Osteoblast (primary cell): ENCODE results near the gene HIGD2B. TPM values are rescaled to one million over a fixed set of nuclear protein-coding genes. Genes with fewer than 3 reads are reported as not detected.

ENCODE experiments used
- DNase-seq: peaks from one replicate; pipeline ENCODE4 v3.0.0; 2011; ENCODE audit warnings: low spot score, mixed read lengths; ENCODE audit not compliant: insufficient read length; ENCODE audit errors: missing footprints
- H2AFZ ChIP-seq: 2 replicates; pipeline ENCODE4 v1.6.0; 2011; ENCODE audit warnings: mild to moderate bottlenecking, low read length
- H3K27ac ChIP-seq: 2 replicates; pipeline ENCODE4 v1.5.1; 2011; ENCODE audit warnings: mild to moderate bottlenecking, low read depth, low read length, moderate library complexity
- H3K27me3 ChIP-seq: 2 replicates; pipeline ENCODE4 v1.6.0; 2012; ENCODE audit warnings: mild to moderate bottlenecking, control low read depth, inconsistent platforms, low read length, moderate library complexity; ENCODE audit not compliant: insufficient read depth
- H3K36me3 ChIP-seq: 2 replicates; pipeline ENCODE4 v1.5.1; 2011; ENCODE audit warnings: mild to moderate bottlenecking, low read length, control low read depth, moderate library complexity; ENCODE audit not compliant: insufficient read depth
- H3K4me1 ChIP-seq: 2 replicates; pipeline ENCODE4 v1.5.1; 2011; ENCODE audit warnings: mild to moderate bottlenecking, low read length, control low read depth, moderate library complexity; ENCODE audit not compliant: insufficient read depth
- H3K4me2 ChIP-seq: 2 replicates; pipeline ENCODE4 v1.6.0; 2011; ENCODE audit warnings: mild to moderate bottlenecking, low read length; ENCODE audit not compliant: insufficient read depth
- H3K4me3 ChIP-seq: fragments of 200-600 bp; sonication (generic); 3 replicates; pipeline ENCODE4 v1.5.1; 2012; ENCODE audit warnings: mild to moderate bottlenecking, low read length, inconsistent platforms; ENCODE audit not compliant: insufficient read depth
- H3K79me2 ChIP-seq: 2 replicates; pipeline ENCODE4 v1.6.0; 2012; ENCODE audit warnings: mild to moderate bottlenecking, low read length, control low read depth, inconsistent platforms; ENCODE audit not compliant: insufficient read depth
- H3K9me3 ChIP-seq: 2 replicates; pipeline ENCODE4 v1.5.1; 2011; ENCODE audit warnings: low read depth, low read length, control low read depth
- H4K20me1 ChIP-seq: 2 replicates; pipeline ENCODE4 v1.6.0; 2012; ENCODE audit warnings: mild to moderate bottlenecking, low read length, control low read depth; ENCODE audit not compliant: insufficient read depth
- total RNA-seq: library from RNA; depleted of rRNA; stranded (reverse); fragments of >200 nt; gene quantifications from 2 replicates; pipeline ENCODE4 v1.2.3, GENCODE V29; 2012
- TF ChIP-seq, protein P1 (sequence below): IDR thresholded peaks from 2 replicates; pipeline ENCODE4 v1.5.1; 2011; ENCODE audit warnings: mild to moderate bottlenecking, low read depth, low read length, moderate library complexity; ENCODE audit errors: extremely low read depth

HIGD2B gene
- total RNA-seq, 1 donor = not detected

DNA sequence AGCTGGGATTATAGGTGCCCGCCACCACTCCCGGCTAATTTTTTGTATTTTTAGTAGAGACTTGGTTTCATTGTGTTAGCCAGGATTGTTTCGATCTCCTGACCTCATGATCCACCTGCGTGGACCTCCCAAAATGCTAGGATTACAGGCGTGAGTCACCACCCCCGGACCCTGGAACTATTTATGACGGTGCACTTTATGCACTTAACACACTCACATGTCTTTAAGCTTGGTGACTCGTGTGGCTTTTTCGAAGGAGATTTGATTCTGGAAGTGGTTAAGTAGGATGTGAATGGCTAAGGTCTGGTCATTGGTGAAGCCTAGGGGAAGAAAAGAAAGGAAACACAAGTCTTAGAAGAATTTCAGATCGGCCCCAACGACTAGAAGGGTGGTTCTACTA lies 20.3 kb upstream of the HIGD2B start:
- H2AFZ ChIP-seq = no peak overlapping the region
- H3K36me3 ChIP-seq = no peaks in the 10 kb centered on the region
- H3K27me3 ChIP-seq = no peaks in the 10 kb centered on the region
- DNase-seq = no peak
- H4K20me1 ChIP-seq = no peaks in the 10 kb centered on the region
- H3K79me2 ChIP-seq = peaks cover 8% of the 10 kb centered on the region
- no peak overlapping the region for H3K4me2 ChIP-seq
- peaks cover 19% of the 10 kb centered on the region for H3K4me1 ChIP-seq
- H3K4me3 ChIP-seq = no peak overlapping the region
- H3K9me3 ChIP-seq = no peaks in the 10 kb centered on the region
- TF ChIP-seq, protein P1, sequence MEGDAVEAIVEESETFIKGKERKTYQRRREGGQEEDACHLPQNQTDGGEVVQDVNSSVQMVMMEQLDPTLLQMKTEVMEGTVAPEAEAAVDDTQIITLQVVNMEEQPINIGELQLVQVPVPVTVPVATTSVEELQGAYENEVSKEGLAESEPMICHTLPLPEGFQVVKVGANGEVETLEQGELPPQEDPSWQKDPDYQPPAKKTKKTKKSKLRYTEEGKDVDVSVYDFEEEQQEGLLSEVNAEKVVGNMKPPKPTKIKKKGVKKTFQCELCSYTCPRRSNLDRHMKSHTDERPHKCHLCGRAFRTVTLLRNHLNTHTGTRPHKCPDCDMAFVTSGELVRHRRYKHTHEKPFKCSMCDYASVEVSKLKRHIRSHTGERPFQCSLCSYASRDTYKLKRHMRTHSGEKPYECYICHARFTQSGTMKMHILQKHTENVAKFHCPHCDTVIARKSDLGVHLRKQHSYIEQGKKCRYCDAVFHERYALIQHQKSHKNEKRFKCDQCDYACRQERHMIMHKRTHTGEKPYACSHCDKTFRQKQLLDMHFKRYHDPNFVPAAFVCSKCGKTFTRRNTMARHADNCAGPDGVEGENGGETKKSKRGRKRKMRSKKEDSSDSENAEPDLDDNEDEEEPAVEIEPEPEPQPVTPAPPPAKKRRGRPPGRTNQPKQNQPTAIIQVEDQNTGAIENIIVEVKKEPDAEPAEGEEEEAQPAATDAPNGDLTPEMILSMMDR = no peak
- H3K27ac ChIP-seq = no peak overlapping the region

DNA sequence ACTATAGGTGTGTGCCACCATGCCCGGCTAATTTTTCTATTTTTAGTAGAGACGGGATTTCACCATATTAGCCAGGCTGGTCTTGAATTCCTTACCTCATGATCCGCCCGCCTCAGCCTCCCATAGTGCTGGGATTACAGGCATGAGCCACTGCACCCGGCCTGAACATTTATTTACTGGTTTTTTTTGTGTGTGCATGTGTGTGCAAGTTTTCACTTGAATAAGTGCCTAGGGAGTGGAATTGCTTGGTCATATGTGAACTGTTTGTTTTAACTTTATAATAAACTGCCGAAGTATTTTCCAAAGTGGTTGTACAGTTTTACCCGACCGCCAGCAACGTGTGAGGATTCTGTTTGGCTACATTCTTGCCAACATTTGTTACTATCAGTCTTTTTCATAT lies 14.1 kb upstream of the HIGD2B start:
- Histone ChIP-seq H3K4me2 (no peak overlapping the region), H3K9me3 (no peaks in the 10 kb centered on the region), H2AFZ (no peak overlapping the region), H3K27me3 (no peaks in the 10 kb centered on the region), H3K79me2 (peaks cover 15% of the 10 kb centered on the region), H3K27ac (no peak overlapping the region), H4K20me1 (no peaks in the 10 kb centered on the region), H3K4me3 (no peak overlapping the region), H3K4me1 (no peaks in the 10 kb centered on the region), H3K36me3 (no peaks in the 10 kb centered on the region)
- DNase-seq = no peak
- TF ChIP-seq, protein P1 = no peak

DNA sequence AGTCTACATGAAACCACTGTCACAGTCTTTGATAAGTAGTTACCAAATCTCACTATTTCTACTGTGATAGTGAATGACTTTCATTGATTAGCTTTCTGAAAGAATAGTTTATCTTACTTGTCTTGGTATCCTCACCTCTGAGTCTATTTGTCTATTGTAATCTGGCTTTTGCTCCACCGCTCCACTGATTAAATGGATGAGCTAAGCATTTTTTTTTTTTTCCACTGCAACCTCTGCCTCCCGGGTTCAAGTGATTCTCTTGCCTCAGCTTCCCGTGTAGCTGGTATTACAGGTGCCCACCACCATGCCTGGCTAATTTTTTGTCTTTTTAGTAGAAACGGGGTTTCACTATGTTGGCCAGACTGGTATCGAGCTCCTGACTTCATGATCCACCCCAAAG lies 13.0 kb upstream of the HIGD2B start:
- DNase-seq = no peak
- Histone ChIP-seq H3K4me2 (no peak overlapping the region), H3K79me2 (peaks cover 17% of the 10 kb centered on the region), H3K36me3 (no peaks in the 10 kb centered on the region), H3K4me3 (no peak overlapping the region), H3K4me1 (no peaks in the 10 kb centered on the region), H2AFZ (no peak overlapping the region), H3K27ac (no peak overlapping the region), H4K20me1 (no peaks in the 10 kb centered on the region), H3K9me3 (no peaks in the 10 kb centered on the region), H3K27me3 (no peaks in the 10 kb centered on the region)
- TF ChIP-seq, protein P1 = no peak

DNA sequence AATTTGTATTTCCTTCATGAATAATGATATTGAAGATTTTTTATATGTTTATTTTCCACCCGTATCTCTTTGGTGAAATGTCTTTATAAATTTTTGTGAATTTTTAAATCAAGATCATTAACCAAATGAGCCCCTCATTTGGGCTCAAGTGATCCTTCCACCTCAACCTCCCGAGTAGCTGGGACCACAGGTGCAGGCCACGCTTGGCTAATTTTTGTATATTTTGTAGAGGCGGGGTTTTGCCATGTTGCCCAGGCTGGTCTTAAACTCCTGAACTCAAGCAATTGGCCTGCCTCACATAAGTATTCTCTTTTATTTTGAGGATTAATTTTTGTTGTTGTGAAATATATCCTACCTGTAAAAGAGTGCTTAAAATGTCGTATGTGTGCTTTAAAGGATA lies 5.0 kb upstream of the HIGD2B start:
- H2AFZ ChIP-seq = no peak overlapping the region
- no peak overlapping the region for H3K27ac ChIP-seq
- no peak overlapping the region for H3K4me2 ChIP-seq
- peaks cover 35% of the 10 kb centered on the region for H3K79me2 ChIP-seq
- no peaks in the 10 kb centered on the region for H3K27me3 ChIP-seq
- H3K9me3 ChIP-seq = no peaks in the 10 kb centered on the region
- no peak for DNase-seq
- no peaks in the 10 kb centered on the region for H3K36me3 ChIP-seq
- H4K20me1 ChIP-seq = no peaks in the 10 kb centered on the region
- TF ChIP-seq, protein P1 = no peak
- no peak overlapping the region for H3K4me3 ChIP-seq
- H3K4me1 ChIP-seq = no peaks in the 10 kb centered on the region
